NCI-H345 (cell line): ENCODE results near the gene RRAS.

Experiments used
- DNase-seq: peaks from one replicate; lab custom pipeline; 2025; lab: John Stamatoyannopoulos, UW

The RRAS gene

GRCh38 chr19:49677231-49677900 lies 37.4 kb upstream of the RRAS start, which contains the start of gene PRMT1:
Gene PRMT1 (plus strand): TSS chr19:49677271. CDS start chr19:49677281, 10 bp downstream.
- DNase-seq, result peak; percentile 38

- DNase-seq, result peak; percentile 100
Measured at GRCh38 chr19:49676784-49677230, 36.9 kb upstream of the RRAS start.

GRCh38 chr19:49676136-49676783 lies 36.3 kb upstream of the RRAS start:
- DNase-seq, result peak; percentile 83

- peak; percentile 56 for DNase-seq
Measured at GRCh38 chr19:49672131-49672919, 32.4 kb upstream of the RRAS start.

- no peak for DNase-seq
Measured at GRCh38 chr19:49669516-49669915, 29.6 kb upstream of the RRAS start.

- DNase-seq, result no peak
Measured at GRCh38 chr19:49667473-49667872, 27.5 kb upstream of the RRAS start.

- no peak for DNase-seq
Measured at GRCh38 chr19:49666120-49666444, 26.1 kb upstream of the RRAS start.

- peak; percentile 86 for DNase-seq
Measured at GRCh38 chr19:49665351-49666119, 25.6 kb upstream of the RRAS start, which contains the start of the genes BCL2L12 and IRF3. Gene BCL2L12 (plus strand): TSS chr19:49665933. CDS start chr19:49666693, 760 bp downstream. Gene IRF3 (minus strand): TSS chr19:49665857. CDS start chr19:49664838, 1,019 bp downstream.

- DNase-seq, result no peak
Measured at GRCh38 chr19:49665036-49665350, 25.1 kb upstream of the RRAS start.

GRCh38 chr19:49664171-49665035 lies 24.5 kb upstream of the RRAS start:
- DNase-seq, result peak; percentile 91

GRCh38 chr19:49663224-49663623 lies 23.3 kb upstream of the RRAS start:
- DNase-seq, result no peak

GRCh38 chr19:49662011-49662410 lies 22.1 kb upstream of the RRAS start:
- DNase-seq, result no peak

- DNase-seq, result no peak
Measured at GRCh38 chr19:49660338-49660961, 20.5 kb upstream of the RRAS start.

GRCh38 chr19:49658566-49659442 lies 18.9 kb upstream of the RRAS start:
- no peak for DNase-seq

GRCh38 chr19:49658139-49658517 lies 18.2 kb upstream of the RRAS start:
- DNase-seq, result no peak

GRCh38 chr19:49657493-49658138 lies 17.7 kb upstream of the RRAS start:
- no peak for DNase-seq

GRCh38 chr19:49656456-49657109 lies 16.6 kb upstream of the RRAS start:
- no peak for DNase-seq

GRCh38 chr19:49655570-49656455 lies 15.9 kb upstream of the RRAS start:
- DNase-seq, result no peak
